HepG2 (cell line): ENCODE data around the gene LTB4R. TPM values are rescaled to one million over a fixed set of nuclear protein-coding genes. Genes with fewer than 3 reads are reported as not detected.

Experiments
- AGO2 ChIP-seq: fragments of 200-400 bp; formaldehyde crosslinking; optimal IDR thresholded peaks from 2 replicates; pipeline ENCODE3; 2017; ENCODE audit warnings: mild to moderate bottlenecking, low read depth, low read length, moderate library complexity
- DRAP1 ChIP-seq: IDR thresholded peaks from 2 replicates; pipeline ENCODE4 v1.6.1; 2016; ENCODE audit warnings: missing genetic modification reagents, missing compliant biosample characterization
- HDAC1 ChIP-seq: sonication (generic); formaldehyde crosslinking; IDR thresholded peaks from 2 replicates; pipeline ENCODE4 v1.5.1; 2020; ENCODE audit warnings: mild to moderate bottlenecking, missing genetic modification reagents
- HIC2 ChIP-seq: sonication (generic); formaldehyde crosslinking; IDR thresholded peaks from 2 replicates; pipeline ENCODE4 v1.9.0; 2022; ENCODE audit warnings: low read depth, missing genetic modification reagents
- ISL2 ChIP-seq: sonication (generic); formaldehyde crosslinking; IDR thresholded peaks from 2 replicates; pipeline ENCODE4 v1.5.0; 2020; ENCODE audit warnings: missing genetic modification reagents
- MTF1 ChIP-seq: sonication (generic); formaldehyde crosslinking; IDR thresholded peaks from 2 replicates; pipeline ENCODE4 v1.5.0; 2020; ENCODE audit warnings: missing genetic modification reagents
- SMC3 ChIP-seq: IDR thresholded peaks from 2 replicates; pipeline ENCODE4 v1.6.1; 2011; ENCODE audit warnings: low read length, improper control_type of control experiment
- SNAPC2 ChIP-seq: sonication (generic); formaldehyde crosslinking; IDR thresholded peaks from 2 replicates; pipeline ENCODE4 v1.8.1; 2022; ENCODE audit warnings: mild to moderate bottlenecking, missing genetic modification reagents
- TMF1 ChIP-seq: sonication (generic); formaldehyde crosslinking; IDR thresholded peaks from 2 replicates; pipeline ENCODE4 v1.8.1; 2022; ENCODE audit warnings: low read depth, missing genetic modification reagents
- USF2 ChIP-seq, 2 experiments: sonication (generic) in 1 of 2; formaldehyde crosslinking in 1 of 2; IDR thresholded peaks; 2 replicates each; pipeline versions ENCODE4 v1.5.1 to v1.6.1; 2011 to 2020; ENCODE audit warnings: borderline replicate concordance in 1 of 2, low read depth in 1 of 2, low read length in 1 of 2, mild to moderate bottlenecking in 1 of 2, missing genetic modification reagents in 1 of 2, moderate library complexity in 1 of 2
- ZFP37 ChIP-seq: sonication (generic); formaldehyde crosslinking; IDR thresholded peaks from 2 replicates; pipeline ENCODE4 v1.4.0; 2020; ENCODE audit warnings: missing genetic modification reagents, borderline replicate concordance
- ZFY ChIP-seq: sonication (generic); formaldehyde crosslinking; IDR thresholded peaks from 2 replicates; pipeline ENCODE4 v1.4.0; 2020; ENCODE audit warnings: missing genetic modification reagents
- ZNF280B ChIP-seq: sonication (generic); formaldehyde crosslinking; IDR thresholded peaks from 2 replicates; pipeline ENCODE4 v1.5.0; 2020; ENCODE audit warnings: missing genetic modification reagents, mild to moderate bottlenecking, borderline replicate concordance
- ZNF414 ChIP-seq: sonication (generic); formaldehyde crosslinking; IDR thresholded peaks from 2 replicates; pipeline ENCODE4 v1.5.0; 2020; ENCODE audit warnings: missing genetic modification reagents
- polyA plus RNA-seq, 8 experiments: library from polyadenylated mRNA; depleted of rRNA in 3 of 8; stranded (reverse) in 7 of 8; unstranded in 1 of 8; fragments of >200 nt; fragmentation: Illumina TruSeq in 4 of 8; extraction: Trizol in 4 of 8; gene quantifications; 2 replicates each; pipeline versions ENCODE4 v1.2.1 to v1.2.3, GENCODE V29; 2011 to 2016; ENCODE audit warnings: low read depth in 4 of 8, missing spikeins in 1 of 8, mixed read lengths in 1 of 8; ENCODE audit not compliant: insufficient read depth in 1 of 8
- total RNA-seq, 5 experiments: library from RNA; depleted of rRNA; stranded (reverse); fragments of >200 nt; fragmentation: Illumina TruSeq; extraction: Trizol; gene quantifications; 2 replicates each; pipeline ENCODE4 v1.2.3, GENCODE V29; 2016; ENCODE audit warnings: low read depth in 1 of 5
- TF ChIP-seq, protein P1 (sequence below): sonication (generic); formaldehyde crosslinking; IDR thresholded peaks from 2 replicates; pipeline ENCODE4 v1.8.0; 2022; ENCODE audit warnings: mild to moderate bottlenecking, missing genetic modification reagents, moderate library complexity
- TF ChIP-seq, protein P2 (sequence below): sonication (generic); formaldehyde crosslinking; IDR thresholded peaks from 2 replicates; pipeline ENCODE4 v1.9.0; 2021; ENCODE audit warnings: missing genetic modification reagents, borderline replicate concordance

LTB4R gene
- total and polyA plus RNA-seq, 2 of the 13 experiments (the other 11 are each of a cell fraction or from before 2014, with no cell fraction given): 3.2 to 8.2 TPM

DNA sequence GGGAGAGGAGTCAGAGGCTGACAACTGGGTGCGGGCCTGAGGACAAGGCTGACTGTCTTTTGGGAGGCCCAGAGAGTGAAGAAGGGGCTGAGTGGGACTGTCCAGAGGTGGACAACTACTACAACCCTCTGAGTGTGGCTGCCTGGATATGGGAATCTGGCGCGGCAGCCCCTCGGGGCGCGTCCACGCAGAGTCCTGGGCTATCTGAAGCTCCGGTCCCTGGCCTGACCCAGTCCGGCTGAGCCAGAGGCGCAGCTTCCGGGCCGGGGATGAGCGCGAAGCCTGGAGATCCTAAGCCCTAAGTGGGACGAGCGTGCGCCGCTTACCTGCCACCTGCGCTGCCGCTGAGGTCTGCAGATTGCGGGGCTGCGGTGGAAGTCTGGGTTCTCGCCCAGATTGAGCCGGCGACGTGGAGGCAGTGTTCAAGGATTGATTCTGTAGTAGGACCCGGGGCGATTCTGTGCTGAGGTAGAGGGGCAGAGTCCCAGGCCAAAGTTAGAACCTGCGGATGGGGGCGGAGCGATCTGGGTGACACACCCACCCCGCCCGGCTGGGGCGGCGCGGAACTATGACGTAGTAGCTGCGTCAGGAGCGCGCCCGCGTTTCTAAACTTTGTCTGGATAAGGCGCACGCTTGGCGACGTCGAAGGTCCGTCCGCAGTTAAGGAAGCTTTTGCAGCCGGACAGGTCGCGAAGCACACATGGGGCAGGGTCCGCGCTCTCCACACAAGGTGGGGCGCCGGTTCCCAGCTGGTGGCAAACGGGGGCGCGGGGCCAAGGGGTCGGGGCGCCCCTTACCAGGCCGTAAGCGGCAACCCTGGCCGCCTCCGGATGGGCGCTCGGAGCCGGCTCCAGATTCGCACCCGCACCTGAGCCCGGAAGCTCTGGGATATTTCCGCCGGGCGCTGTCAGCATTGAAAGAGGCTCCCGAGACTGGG, 11.8 kb upstream of the LTB4R start, which contains the start of the genes DHRS1 and NOP9 (continued):
- TF ChIP-seq, protein P1, sequence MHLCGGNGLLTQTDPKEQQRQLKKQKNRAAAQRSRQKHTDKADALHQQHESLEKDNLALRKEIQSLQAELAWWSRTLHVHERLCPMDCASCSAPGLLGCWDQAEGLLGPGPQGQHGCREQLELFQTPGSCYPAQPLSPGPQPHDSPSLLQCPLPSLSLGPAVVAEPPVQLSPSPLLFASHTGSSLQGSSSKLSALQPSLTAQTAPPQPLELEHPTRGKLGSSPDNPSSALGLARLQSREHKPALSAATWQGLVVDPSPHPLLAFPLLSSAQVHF (CRISPR knock-in tag): no peak
- TF ChIP-seq ZFY (peak; percentile 97), AGO2 (peak; percentile 100), SMC3 (no peak), USF2 (IDR thresholded peaks at IDR 0.05; ENCODE audit: low read depth, low read length) (peak; percentile 6; the same call in 1 of the 2 replicates), USF2 (CRISPR knock-in tag; IDR thresholded peaks at IDR 0.05; ENCODE audit: borderline replicate concordance) (no peak), ZNF280B (peak; percentile 97), ZNF414 (CRISPR knock-in tag) (peak; percentile 98), ISL2 (CRISPR knock-in tag) (peak; percentile 89), TMF1 (CRISPR knock-in tag) (no peak), SNAPC2 (peak; percentile 82; the same call in 1 of the 2 replicates), DRAP1 (CRISPR knock-in tag) (peak; percentile 92), MTF1 (CRISPR knock-in tag) (no peak; the same call in none of the 2 replicates), HIC2 (CRISPR knock-in tag) (peak; percentile 46; the same call in 1 of the 2 replicates), ZFP37 (CRISPR knock-in tag) (peak; percentile 96), HDAC1 (CRISPR knock-in tag) (peak; percentile 100)
- TF ChIP-seq, protein P2, sequence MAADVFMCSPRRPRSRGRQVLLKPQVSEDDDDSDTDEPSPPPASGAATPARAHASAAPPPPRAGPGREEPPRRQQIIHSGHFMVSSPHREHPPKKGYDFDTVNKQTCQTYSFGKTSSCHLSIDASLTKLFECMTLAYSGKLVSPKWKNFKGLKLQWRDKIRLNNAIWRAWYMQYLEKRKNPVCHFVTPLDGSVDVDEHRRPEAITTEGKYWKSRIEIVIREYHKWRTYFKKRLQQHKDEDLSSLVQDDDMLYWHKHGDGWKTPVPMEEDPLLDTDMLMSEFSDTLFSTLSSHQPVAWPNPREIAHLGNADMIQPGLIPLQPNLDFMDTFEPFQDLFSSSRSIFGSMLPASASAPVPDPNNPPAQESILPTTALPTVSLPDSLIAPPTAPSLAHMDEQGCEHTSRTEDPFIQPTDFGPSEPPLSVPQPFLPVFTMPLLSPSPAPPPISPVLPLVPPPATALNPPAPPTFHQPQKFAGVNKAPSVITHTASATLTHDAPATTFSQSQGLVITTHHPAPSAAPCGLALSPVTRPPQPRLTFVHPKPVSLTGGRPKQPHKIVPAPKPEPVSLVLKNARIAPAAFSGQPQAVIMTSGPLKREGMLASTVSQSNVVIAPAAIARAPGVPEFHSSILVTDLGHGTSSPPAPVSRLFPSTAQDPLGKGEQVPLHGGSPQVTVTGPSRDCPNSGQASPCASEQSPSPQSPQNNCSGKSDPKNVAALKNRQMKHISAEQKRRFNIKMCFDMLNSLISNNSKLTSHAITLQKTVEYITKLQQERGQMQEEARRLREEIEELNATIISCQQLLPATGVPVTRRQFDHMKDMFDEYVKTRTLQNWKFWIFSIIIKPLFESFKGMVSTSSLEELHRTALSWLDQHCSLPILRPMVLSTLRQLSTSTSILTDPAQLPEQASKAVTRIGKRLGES: peak; percentile 55; the same call in 1 of the 2 replicates
